GM12872 (cell line): ENCODE measurements around the gene AKT1S1.

ENCODE experiments used
- TF ChIP-seq, protein P1 (sequence below): IDR thresholded peaks from 3 replicates; pipeline ENCODE4 v1.5.1; 2011; ENCODE audit warnings: low read depth, mild to moderate bottlenecking, low read length, moderate library complexity; ENCODE audit not compliant: insufficient read depth

Gene AKT1S1

DNA sequence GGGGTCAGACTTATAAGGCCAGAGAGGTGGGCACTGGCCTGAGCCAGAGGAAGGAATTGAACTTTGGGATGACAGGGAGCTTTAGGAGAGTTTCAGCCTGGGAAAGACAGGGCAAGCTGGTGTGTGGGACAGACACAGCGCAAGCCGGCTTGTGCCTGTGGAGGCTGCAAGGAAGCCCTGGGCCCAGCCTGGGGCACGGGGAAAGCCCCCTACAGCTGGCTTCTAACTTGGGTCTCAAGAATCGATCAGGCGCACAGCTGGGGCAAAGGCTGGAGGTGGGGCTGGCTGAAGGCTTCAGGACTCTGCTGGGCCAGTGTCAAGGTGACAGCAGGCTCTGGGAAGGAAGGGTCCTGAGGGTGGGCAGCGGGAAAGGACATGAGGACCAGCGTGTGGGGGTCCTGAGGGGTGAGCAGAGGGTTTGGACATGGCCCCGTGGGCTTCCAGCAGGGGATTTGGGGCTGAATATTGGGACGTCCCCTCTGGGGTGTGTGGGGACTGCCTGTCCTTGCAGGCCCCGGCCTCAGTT, 23.2 kb downstream of the AKT1S1 start:
- TF ChIP-seq, protein P1, sequence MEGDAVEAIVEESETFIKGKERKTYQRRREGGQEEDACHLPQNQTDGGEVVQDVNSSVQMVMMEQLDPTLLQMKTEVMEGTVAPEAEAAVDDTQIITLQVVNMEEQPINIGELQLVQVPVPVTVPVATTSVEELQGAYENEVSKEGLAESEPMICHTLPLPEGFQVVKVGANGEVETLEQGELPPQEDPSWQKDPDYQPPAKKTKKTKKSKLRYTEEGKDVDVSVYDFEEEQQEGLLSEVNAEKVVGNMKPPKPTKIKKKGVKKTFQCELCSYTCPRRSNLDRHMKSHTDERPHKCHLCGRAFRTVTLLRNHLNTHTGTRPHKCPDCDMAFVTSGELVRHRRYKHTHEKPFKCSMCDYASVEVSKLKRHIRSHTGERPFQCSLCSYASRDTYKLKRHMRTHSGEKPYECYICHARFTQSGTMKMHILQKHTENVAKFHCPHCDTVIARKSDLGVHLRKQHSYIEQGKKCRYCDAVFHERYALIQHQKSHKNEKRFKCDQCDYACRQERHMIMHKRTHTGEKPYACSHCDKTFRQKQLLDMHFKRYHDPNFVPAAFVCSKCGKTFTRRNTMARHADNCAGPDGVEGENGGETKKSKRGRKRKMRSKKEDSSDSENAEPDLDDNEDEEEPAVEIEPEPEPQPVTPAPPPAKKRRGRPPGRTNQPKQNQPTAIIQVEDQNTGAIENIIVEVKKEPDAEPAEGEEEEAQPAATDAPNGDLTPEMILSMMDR, result no peak

DNA sequence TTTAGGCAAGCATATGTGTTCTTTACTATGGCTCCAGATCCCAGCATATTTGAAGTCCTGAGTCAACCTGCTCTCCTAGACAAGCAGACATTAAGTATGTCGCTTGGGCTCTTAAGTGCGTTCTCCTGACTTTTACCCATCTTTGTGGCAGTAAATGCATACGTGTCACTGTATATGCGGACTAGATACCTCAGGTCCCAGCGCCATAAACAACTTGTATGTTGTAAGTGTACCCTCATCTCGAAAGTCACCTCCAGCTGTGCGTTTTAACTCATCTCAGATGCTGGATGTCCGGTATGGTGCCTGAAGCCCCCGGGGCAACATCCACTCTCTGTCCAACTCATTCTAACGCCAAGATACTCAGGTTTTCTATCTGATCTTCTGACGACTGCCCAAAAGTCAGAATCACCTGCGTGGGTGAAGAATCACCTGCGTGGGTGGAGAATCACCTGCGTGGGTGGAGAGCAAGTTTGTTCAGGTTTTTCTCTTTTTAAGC, 24.5 kb downstream of the AKT1S1 start:
- TF ChIP-seq, protein P1, result no peak

DNA sequence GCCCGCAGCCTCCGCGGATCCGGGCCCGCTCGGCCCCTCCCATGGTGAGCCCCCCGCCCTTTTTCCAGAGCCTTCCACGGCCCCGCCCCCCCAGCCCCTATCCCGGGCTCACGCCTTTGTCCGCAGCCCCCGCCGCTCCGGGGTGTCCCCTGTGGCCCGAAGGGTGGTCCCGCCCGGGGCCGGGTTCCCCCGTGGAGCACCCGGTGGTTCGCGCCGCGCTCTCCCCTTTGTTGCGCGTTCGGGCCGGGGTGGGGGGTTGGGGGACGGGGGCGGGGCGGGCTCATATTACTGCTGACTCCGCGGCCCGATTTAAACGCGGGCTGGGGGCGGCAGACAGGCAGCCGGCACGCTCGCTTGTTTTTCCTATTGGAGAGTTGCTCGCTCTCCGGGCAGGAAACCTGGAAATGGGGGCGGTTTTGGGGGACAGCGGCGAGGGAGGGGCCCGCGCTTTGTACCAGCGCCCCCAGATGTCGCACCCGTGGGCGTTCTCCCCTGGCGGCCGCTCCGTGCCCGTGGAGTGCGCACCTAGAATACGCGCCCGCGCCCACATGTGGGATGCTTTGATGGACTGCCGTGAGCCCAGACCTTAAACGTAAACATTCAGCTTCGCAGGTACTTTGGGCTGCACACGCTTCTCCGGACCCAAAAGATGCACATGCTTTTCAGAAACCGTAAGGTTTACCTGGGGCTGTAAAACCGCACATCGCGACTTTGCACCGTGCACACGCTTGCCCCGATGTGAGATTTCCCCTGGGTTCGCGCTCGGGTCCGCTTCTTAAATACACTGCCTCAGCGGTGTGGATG, 25.5 kb downstream of the AKT1S1 start:
- TF ChIP-seq, protein P1, result no peak

DNA sequence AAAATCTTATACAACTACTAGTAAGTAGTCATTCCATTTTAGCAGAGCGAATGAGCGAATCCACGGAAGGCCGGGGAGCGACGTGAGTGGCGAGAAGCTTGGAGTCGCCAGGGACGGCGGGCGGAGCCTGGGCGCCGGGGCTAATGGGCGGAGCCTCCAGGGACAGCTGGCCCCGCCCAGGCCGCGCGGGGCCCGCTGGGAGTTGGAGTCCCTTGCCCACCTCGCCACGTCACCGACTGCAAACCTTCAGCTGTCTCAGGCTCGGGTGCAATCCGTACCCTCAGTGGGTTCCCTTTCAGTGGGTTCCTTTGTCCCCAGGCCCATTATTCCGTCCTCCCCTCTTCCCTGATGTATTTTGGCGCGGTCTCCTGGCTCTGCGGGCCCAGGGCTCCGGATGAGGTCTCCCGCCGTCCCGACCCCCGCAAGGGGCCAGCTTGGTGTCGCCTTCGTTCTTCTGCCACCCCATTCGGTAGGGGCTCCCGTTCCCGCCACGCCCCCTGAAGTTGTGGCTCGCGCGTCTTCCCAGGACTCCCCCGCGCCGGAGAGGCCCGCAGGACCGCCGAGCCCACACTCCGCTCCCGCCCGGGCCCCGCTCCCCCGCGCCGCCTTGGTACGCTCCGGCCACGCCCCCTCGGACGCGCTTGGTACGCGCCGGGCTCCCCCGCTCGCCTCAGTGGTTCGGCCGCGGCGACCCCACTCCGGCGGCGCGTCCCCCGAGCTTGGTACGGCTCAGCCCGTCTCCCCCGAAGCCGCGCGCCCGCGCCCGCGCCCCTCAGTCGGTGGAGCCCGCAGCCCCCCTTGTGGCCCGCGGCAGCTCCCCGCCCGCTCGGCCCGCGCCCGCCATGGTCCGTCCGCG, 26.4 kb downstream of the AKT1S1 start, which contains the start of gene PTOV1:
Gene PTOV1 (plus strand): TSS at position 673 of the 856 bp plus-strand sequence.
- TF ChIP-seq, protein P1, result no peak

DNA sequence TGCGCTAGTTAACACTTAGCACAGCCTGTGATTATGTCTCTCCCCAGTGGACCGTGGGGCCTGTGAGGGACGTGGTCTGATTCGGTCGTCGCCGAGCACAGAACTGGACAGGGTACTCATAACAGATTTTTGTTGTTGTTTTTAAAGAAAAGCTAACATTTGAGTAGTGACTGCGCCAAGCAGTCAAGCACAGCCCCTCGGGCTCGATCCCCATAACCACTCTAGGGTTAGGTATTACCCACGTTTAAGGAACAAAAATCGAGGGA, 27.0 kb downstream of the AKT1S1 start:
- TF ChIP-seq, protein P1, result no peak

DNA sequence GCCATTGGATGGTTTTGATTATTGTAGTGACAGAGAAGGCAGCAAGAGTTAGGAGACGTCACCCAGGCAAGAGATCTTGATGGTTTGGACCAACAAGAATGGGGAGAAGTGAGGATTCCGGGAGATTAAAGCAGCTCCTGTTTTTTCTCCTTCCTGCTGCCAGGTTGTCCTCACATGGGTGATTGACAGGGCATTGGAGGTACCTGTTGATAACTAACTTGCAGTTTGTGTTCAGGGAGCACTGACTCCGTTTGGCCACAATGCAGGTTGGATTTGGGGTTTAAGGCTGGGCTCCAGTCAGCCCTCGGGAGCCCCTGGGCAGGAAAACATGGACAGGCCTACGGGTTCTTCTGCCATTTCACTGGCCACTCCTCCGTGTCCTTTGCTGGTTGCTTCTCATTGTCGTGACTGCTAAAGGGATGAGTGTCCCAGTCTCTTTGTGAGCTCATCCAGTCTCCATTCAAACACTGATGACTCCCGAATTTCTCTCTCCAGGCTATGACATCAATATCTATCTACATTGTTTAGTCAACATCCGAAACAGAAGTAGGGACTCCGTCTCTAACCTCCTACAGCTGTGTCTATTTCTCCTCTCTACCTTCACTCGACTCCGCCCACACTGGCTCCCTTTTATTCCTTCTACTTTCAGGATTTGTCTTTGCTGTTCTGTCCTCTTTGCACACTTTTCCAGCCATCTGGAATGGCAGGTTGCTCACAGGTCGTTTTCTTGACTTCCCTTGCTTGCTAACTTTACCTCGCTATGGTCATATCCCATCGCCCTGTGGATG, 27.5 kb downstream of the AKT1S1 start:
- TF ChIP-seq, protein P1, result no peak
